ENCODE results near the gene STK10. TPM values are rescaled to one million over a fixed set of nuclear protein-coding genes. Genes with fewer than 3 reads are reported as not detected.

Gene STK10
- total RNA-seq, 2 experiments from 2014 or later, result 211 to 229 TPM

- POLR2A ChIA-PET, result interaction anchor here (0.7 to 5.4 kb wide), 7 partner anchors 10 to 78 kb away, joined by 3 to 29 read pairs (median 6); partner anchors contain the start of gene STK10
- H3K36me3 Mint-ChIP-seq (ENCODE audit: low read depth), result peaks cover 66% of the 10 kb centered on the region
- TF ChIP-seq CTCF (IDR thresholded peaks at IDR 0.05), result no peak
Observed at GRCh38 chr5:172162323-172162986, 25.6 kb downstream of the STK10 start.

GRCh38 chr5:172160506-172160905 is 27.5 kb downstream of the STK10 start:
- peak overlapping the region; percentile 79 for H3K27ac Mint-ChIP-seq

More at GRCh38 chr5:172162323-172162986, 25.6 kb downstream of the STK10 start:
- peak overlapping the region; percentile 59 for H3K27ac Mint-ChIP-seq
- Histone ChIP-seq H3K27me3 (ENCODE audit: control insufficient read depth in 1 of 2, insufficient read depth in 2 of 2, low read length in 2 of 2) (no peaks in the 10 kb centered on the region), H3K4me3 (ENCODE audit: low read length) (no peak overlapping the region), H3K9me3 (ENCODE audit: control insufficient read depth in 1 of 2, insufficient read depth in 1 of 2, low read length in 2 of 2) (no peaks in the 10 kb centered on the region), H3K27ac (ENCODE audit: low read depth in 1 of 2, low read length in 2 of 2) (peak overlapping the region in 1 of 2 donors; percentile 15), H3K4me1 (ENCODE audit: insufficient read depth, low read length) (peaks cover 88% of the 10 kb centered on the region), H3K36me3 (ENCODE audit: insufficient read depth, low read length) (peaks cover 50% of the 10 kb centered on the region)
- H3K4me1 Mint-ChIP-seq (ENCODE audit: low read depth), result peaks cover 69% of the 10 kb centered on the region
- H3K27me3 Mint-ChIP-seq, result no peaks in the 10 kb centered on the region
- no peaks in the 10 kb centered on the region for H3K9me3 Mint-ChIP-seq
- intact Hi-C loops (cut with DNase I, micrococcal nuclease), result no loop called here
- CTCF ChIA-PET, result interaction anchor here (2.1 kb wide), 1 partner anchor 13 kb away, joined by 4 read pairs; no protein-coding TSS in a partner anchor
- DNase-seq (no peak), ATAC-seq (ENCODE audit: poor library complexity) (no peak)
- peak overlapping the region; percentile 70 for H3K4me3 Mint-ChIP-seq

GRCh38 chr5:172159016-172159415 is 29.0 kb downstream of the STK10 start:
- ChIA-PET POLR2A (interaction anchor here (0.6 to 2.7 kb wide), 3 partner anchors 15 to 27 kb away, joined by 3 to 15 read pairs (median 9); no protein-coding TSS in a partner anchor), CTCF (interaction anchor here (0.9 kb wide), 1 partner anchor 29 kb away, joined by 3 read pairs; the partner anchor contains the start of gene STK10)
- no peak overlapping the region for H3K4me3 ChIP-seq (ENCODE audit: low read length)
- H3K9me3 Mint-ChIP-seq, result no peaks in the 10 kb centered on the region
- H3K9me3 ChIP-seq (ENCODE audit: control insufficient read depth in 1 of 2, insufficient read depth in 1 of 2, low read length in 2 of 2), result no peaks in the 10 kb centered on the region
- peaks cover 75% of the 10 kb centered on the region for H3K4me1 ChIP-seq (ENCODE audit: insufficient read depth, low read length)
- H3K27me3 Mint-ChIP-seq, result no peaks in the 10 kb centered on the region
- no peaks in the 10 kb centered on the region for H3K27me3 ChIP-seq (ENCODE audit: control insufficient read depth in 1 of 2, insufficient read depth in 2 of 2, low read length in 2 of 2)
- H3K4me1 Mint-ChIP-seq (ENCODE audit: low read depth), result peaks cover 76% of the 10 kb centered on the region
- no peak for TF ChIP-seq CTCF (IDR thresholded peaks at IDR 0.05)
- ATAC-seq (ENCODE audit: poor library complexity) (no peak), DNase-seq (no peak)
- peaks cover 58% of the 10 kb centered on the region for H3K36me3 ChIP-seq (ENCODE audit: insufficient read depth, low read length)
- peaks cover 75% of the 10 kb centered on the region for H3K36me3 Mint-ChIP-seq (ENCODE audit: low read depth)
- peak overlapping the region; percentile 79 for H3K27ac Mint-ChIP-seq
- H3K27ac ChIP-seq (ENCODE audit: low read depth in 1 of 2, low read length in 2 of 2), result no peak overlapping the region
- H3K4me3 Mint-ChIP-seq, result peak overlapping the region; percentile 3
- intact Hi-C loops (cut with DNase I, micrococcal nuclease), result no loop called here

More at GRCh38 chr5:172160506-172160905, 27.5 kb downstream of the STK10 start:
- peaks cover 69% of the 10 kb centered on the region for H3K36me3 Mint-ChIP-seq (ENCODE audit: low read depth)
- H3K4me1 Mint-ChIP-seq (ENCODE audit: low read depth), result peaks cover 72% of the 10 kb centered on the region
- H3K9me3 ChIP-seq (ENCODE audit: control insufficient read depth in 1 of 2, insufficient read depth in 1 of 2, low read length in 2 of 2), result no peaks in the 10 kb centered on the region
- ChIA-PET POLR2A (interaction anchor here (1.9 to 2.7 kb wide), 2 partner anchors 14 to 26 kb away, joined by 9 to 15 read pairs; no protein-coding TSS in a partner anchor), CTCF (no interaction called here)
- no peaks in the 10 kb centered on the region for H3K27me3 Mint-ChIP-seq
- DNase-seq, result no peak
- ATAC-seq (ENCODE audit: poor library complexity), result no peak
- no peak overlapping the region for H3K4me3 ChIP-seq (ENCODE audit: low read length)
- no peak for TF ChIP-seq CTCF (IDR thresholded peaks at IDR 0.05)
- peaks cover 56% of the 10 kb centered on the region for H3K36me3 ChIP-seq (ENCODE audit: insufficient read depth, low read length)
- H3K27me3 ChIP-seq (ENCODE audit: control insufficient read depth in 1 of 2, insufficient read depth in 2 of 2, low read length in 2 of 2), result no peaks in the 10 kb centered on the region
- H3K4me3 Mint-ChIP-seq, result peak overlapping the region; percentile 34
- no peak overlapping the region for H3K27ac ChIP-seq (ENCODE audit: low read depth in 1 of 2, low read length in 2 of 2)
- peaks cover 82% of the 10 kb centered on the region for H3K4me1 ChIP-seq (ENCODE audit: insufficient read depth, low read length)
- no peaks in the 10 kb centered on the region for H3K9me3 Mint-ChIP-seq
- intact Hi-C loops (cut with DNase I, micrococcal nuclease), result no loop called here
